ENCODE measurements around the gene PEBP1.

DNA sequence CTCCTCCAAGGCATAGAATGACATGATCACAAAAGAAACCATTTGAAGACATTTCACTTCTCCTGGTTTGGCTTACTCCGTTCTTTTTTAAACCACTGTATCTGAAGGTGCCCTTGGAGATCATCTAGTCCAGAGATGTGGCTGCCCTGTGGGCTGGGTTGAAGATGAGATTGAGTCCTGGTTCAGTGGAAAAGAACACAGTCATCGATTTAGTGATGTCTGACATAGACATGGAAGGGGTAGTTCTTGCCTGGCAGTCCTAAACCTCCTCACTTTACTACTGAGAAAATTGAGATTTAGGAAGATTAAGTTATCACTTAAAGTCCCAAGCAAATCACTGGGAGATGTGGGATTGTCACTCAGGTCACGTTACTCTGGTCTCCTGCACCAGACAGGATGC is 34.9 kb upstream of the PEBP1 start:
- TF ChIP-seq CTCF (IDR thresholded peaks at IDR 0.05; ENCODE audit: borderline replicate concordance, extremely low read depth, low read length, poor library complexity, severe bottlenecking), result no peak
- no peak for TF ChIP-seq EZH2 (IDR thresholded peaks at IDR 0.05; ENCODE audit: borderline replicate concordance, low read depth, low read length, severe bottlenecking)
